HEK293 (cell line): ENCODE data around the gene SCGB1C2.

Experiments used
- GFI1B ChIP-seq: fragments of 450-650 bp; formaldehyde crosslinking; IDR thresholded peaks from 2 replicates; pipeline ENCODE4 v1.5.1; 2016; ENCODE audit warnings: missing biosample characterization, missing genetic modification characterization
- KLF9 ChIP-seq: fragments of 450-650 bp; formaldehyde crosslinking; IDR thresholded peaks from 2 replicates; pipeline ENCODE4 v1.5.1; 2016; ENCODE audit warnings: missing biosample characterization, missing genetic modification characterization, low read depth
- SP7 ChIP-seq: fragments of 450-650 bp; formaldehyde crosslinking; IDR thresholded peaks from 2 replicates; pipeline ENCODE4 v1.5.1; 2016; ENCODE audit warnings: missing biosample characterization, missing genetic modification characterization
- ZNF157 ChIP-seq: fragments of 450-650 bp; formaldehyde crosslinking; IDR thresholded peaks from 2 replicates; pipeline ENCODE4 v1.5.1; 2016; ENCODE audit warnings: missing biosample characterization, missing genetic modification characterization
- ZNF23 ChIP-seq: fragments of 450-650 bp; formaldehyde crosslinking; IDR thresholded peaks from 2 replicates; pipeline ENCODE4 v1.5.1; 2016; ENCODE audit warnings: missing biosample characterization, missing genetic modification characterization, borderline replicate concordance
- ZNF274 ChIP-seq, 2 experiments: fragments of 200-500 bp in 1 of 2; fragments of 450-650 bp in 1 of 2; sonication (Bioruptor generic) in 1 of 2; formaldehyde crosslinking in 1 of 2; IDR thresholded peaks; 2 replicates each; pipeline versions ENCODE4 v1.5.1 to v1.6.1; 2014 to 2016; ENCODE audit warnings: borderline replicate concordance in 1 of 2, inconsistent platforms in 1 of 2, low read length in 1 of 2, missing biosample characterization in 1 of 2, missing genetic modification characterization in 1 of 2
- ZNF354C ChIP-seq: fragments of 450-650 bp; formaldehyde crosslinking; IDR thresholded peaks from 2 replicates; pipeline ENCODE4 v1.5.1; 2016; ENCODE audit warnings: missing biosample characterization, missing genetic modification characterization, low read depth, borderline replicate concordance
- ZNF518A ChIP-seq: fragments of 450-650 bp; formaldehyde crosslinking; conservative IDR thresholded peaks from 2 replicates; pipeline ENCODE4 v1.5.1; 2016; ENCODE audit warnings: low read depth, missing biosample characterization, missing genetic modification characterization
- ZNF629 ChIP-seq: fragments of 450-650 bp; formaldehyde crosslinking; IDR thresholded peaks from 2 replicates; pipeline ENCODE4 v1.5.1; 2017; ENCODE audit warnings: missing biosample characterization, missing genetic modification characterization
- ZNF785 ChIP-seq: fragments of 450-650 bp; formaldehyde crosslinking; IDR thresholded peaks from 2 replicates; pipeline ENCODE4 v1.5.1; 2016; ENCODE audit warnings: missing biosample characterization, missing genetic modification characterization
- TF ChIP-seq, protein P1 (sequence below): fragments of 450-650 bp; formaldehyde crosslinking; IDR thresholded peaks from 2 replicates; pipeline ENCODE4 v1.5.1; 2016; ENCODE audit warnings: missing biosample characterization, missing genetic modification characterization
- TF ChIP-seq, protein P2 (sequence below): fragments of 450-650 bp; formaldehyde crosslinking; IDR thresholded peaks from 2 replicates; pipeline ENCODE4 v1.5.1; 2016; ENCODE audit warnings: missing biosample characterization, missing genetic modification characterization

DNA sequence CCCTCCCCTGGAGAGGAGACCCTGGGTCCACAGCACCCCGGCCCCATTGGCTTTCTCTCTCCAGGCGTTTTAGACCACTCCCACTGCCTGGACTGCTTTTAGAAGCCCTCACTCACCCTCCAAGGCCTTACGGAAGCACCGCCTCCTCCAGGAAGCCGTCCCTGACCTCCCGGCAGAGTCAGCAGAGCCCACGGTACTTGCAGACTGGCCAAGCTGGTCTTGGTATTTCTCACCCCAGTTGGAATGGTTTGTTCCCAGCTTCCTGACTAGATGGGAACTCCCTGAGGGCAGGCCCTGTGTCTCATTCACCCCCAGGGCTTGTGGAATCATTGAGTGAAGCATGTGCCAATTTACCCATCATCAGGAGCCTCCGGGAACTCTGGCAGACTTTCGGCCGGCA lies 9.2 kb downstream of the SCGB1C2 start:
- TF ChIP-seq, protein P1, sequence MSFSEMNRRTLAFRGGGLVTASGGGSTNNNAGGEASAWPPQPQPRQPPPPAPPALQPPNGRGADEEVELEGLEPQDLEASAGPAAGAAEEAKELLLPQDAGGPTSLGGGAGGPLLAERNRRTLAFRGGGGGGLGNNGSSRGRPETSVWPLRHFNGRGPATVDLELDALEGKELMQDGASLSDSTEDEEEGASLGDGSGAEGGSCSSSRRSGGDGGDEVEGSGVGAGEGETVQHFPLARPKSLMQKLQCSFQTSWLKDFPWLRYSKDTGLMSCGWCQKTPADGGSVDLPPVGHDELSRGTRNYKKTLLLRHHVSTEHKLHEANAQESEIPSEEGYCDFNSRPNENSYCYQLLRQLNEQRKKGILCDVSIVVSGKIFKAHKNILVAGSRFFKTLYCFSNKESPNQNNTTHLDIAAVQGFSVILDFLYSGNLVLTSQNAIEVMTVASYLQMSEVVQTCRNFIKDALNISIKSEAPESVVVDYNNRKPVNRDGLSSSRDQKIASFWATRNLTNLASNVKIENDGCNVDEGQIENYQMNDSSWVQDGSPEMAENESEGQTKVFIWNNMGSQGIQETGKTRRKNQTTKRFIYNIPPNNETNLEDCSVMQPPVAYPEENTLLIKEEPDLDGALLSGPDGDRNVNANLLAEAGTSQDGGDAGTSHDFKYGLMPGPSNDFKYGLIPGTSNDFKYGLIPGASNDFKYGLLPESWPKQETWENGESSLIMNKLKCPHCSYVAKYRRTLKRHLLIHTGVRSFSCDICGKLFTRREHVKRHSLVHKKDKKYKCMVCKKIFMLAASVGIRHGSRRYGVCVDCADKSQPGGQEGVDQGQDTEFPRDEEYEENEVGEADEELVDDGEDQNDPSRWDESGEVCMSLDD (tag by site-specific recombination), result no peak
- TF ChIP-seq, protein P2, sequence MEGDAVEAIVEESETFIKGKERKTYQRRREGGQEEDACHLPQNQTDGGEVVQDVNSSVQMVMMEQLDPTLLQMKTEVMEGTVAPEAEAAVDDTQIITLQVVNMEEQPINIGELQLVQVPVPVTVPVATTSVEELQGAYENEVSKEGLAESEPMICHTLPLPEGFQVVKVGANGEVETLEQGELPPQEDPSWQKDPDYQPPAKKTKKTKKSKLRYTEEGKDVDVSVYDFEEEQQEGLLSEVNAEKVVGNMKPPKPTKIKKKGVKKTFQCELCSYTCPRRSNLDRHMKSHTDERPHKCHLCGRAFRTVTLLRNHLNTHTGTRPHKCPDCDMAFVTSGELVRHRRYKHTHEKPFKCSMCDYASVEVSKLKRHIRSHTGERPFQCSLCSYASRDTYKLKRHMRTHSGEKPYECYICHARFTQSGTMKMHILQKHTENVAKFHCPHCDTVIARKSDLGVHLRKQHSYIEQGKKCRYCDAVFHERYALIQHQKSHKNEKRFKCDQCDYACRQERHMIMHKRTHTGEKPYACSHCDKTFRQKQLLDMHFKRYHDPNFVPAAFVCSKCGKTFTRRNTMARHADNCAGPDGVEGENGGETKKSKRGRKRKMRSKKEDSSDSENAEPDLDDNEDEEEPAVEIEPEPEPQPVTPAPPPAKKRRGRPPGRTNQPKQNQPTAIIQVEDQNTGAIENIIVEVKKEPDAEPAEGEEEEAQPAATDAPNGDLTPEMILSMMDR, result no peak
- TF ChIP-seq ZNF274 (IDR thresholded peaks at IDR 0.05; ENCODE audit: low read length) (no peak), ZNF274 (tag by site-specific recombination; IDR thresholded peaks at IDR 0.05; ENCODE audit: borderline replicate concordance) (no peak), ZNF354C (tag by site-specific recombination) (no peak), GFI1B (no peak), ZNF629 (tag by site-specific recombination) (no peak), ZNF23 (no peak), KLF9 (tag by site-specific recombination) (no peak), ZNF518A (tag by site-specific recombination) (no peak), ZNF785 (tag by site-specific recombination) (no peak), SP7 (no peak), ZNF157 (tag by site-specific recombination) (no peak)
